Umbilical cord (tissue), 2 donors: ENCODE measurements around the gene BMP7. TPM values are rescaled to one million over a fixed set of nuclear protein-coding genes. Genes with fewer than 3 reads are reported as not detected.
"Not testable (repeated sequence)": the region's sequence is repeated elsewhere in the genome, so short reads cannot be mapped to it uniquely, and the experiment has no call there.

ENCODE experiments used
- DNase-seq: peaks from one replicate; pipeline ENCODE4 v3.0.0-alpha.2; 2015; ENCODE audit warnings: low spot score
- total RNA-seq: library from RNA; depleted of rRNA; stranded (reverse); fragments of >200 nt; gene quantifications from one replicate; pipeline ENCODE4 v1.2.3, GENCODE V29; 2014; ENCODE audit warnings: low replicate concordance; ENCODE audit not compliant: insufficient read depth

The BMP7 gene
- total RNA-seq, 1 donor from 2014 or later = 17.1 TPM

DNA sequence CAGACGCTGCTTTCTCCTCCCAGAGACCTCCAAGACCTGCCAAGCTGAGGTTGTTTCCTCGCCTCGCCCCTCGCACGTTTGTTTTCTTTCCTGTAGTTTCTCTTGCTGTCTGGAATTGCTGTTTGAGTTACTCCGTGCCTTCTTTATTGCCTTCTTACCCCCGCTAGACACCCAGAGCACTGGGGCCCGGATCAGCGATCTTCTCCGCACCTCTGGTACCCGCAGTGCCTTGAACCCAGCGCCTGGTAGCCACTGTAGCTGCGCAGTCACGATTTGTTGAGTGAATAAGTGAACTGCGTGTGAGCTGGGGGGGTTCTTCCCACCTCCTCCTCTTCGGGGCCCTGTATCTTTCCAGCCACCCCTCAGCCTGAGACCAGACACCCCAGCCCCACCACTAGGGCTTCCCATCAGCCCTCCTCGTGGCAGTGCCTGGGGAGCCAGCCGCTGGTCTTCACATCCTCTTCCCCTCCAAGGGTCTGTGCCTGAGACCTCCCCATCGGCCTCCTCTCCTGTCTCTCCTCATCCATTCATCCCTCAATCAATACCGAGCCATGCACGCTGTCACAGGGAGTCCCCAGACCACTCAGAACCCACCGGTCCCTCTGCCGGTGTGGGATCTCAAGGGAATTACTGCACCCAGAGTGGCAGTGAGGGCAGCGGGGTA is 849 bp upstream of the BMP7 start:
- no peak for DNase-seq

DNA sequence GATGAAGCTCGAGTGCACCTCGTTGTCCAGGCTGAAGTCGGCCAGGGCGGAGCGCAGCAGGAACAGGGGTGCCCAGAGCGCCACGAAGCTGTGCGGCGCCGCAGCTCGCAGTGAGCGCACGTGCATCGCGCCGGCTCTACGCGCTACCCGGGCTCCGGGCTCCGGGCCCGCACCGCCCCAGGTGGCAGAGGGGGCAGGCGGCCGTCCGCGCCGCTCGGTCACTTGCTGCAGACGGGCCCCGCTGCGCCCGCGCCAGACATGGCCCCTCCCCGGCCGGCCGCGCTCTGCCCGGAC is 497 bp downstream of the BMP7 start:
- DNase-seq = no peak

DNA sequence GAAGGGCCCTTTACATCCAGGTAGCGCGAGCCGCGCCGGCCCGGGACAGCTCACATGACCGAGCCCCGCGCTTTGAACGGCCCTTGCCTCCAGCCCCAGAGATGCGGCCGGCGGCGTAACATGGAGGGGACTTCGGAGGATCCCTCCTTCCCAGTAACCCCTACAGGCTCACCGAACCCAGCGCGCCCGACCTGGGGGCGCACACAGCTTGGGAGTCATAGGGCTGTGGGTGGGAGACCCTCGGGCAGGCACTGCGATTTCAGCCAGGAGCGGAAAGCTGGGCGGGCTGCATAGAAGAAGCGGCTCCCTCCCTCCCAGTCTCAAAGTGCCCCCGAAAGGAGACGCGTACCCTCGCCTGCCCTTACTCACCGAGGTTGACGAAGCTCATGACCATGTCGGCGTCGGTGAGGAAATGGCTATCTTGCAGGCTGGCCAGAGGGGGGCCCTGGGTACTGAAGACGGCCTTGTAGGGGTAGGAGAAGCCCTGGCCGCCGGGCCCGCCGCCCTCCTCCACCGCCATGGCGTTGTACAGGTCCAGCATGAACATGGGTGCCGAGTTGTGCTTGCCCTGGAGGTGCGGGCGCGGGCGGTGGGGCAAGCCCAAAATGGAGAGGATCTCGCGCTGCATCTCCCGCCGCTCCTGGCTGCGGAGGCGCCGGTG is 975 bp downstream of the BMP7 start:
- DNase-seq = no peak

DNA sequence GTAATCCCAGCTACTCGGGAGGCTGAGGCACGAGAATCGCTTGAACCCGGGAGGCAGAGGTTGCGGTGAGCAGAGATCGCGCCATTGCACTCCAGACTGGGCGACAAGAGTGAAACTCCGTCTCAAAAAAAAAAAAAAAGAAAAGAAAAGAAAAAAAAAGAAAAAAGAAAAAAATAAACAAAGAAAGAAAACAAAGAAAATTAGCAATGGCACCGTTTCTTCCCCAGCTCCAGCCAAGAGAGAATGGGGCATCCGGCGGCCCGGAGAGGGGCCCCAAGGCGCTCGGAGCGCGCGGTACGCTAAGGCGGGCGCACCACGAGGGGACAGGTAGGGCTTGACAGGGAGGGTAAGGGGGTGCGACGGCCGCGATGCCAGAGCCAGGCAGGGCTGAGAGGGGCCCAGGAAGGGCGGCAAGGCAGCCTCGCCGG is 1.5 kb downstream of the BMP7 start:
- not testable (repeated sequence) for DNase-seq

GRCh38 chr20:57263801-57264792 is 2.3 kb downstream of the BMP7 start:
- no peak for DNase-seq

DNA sequence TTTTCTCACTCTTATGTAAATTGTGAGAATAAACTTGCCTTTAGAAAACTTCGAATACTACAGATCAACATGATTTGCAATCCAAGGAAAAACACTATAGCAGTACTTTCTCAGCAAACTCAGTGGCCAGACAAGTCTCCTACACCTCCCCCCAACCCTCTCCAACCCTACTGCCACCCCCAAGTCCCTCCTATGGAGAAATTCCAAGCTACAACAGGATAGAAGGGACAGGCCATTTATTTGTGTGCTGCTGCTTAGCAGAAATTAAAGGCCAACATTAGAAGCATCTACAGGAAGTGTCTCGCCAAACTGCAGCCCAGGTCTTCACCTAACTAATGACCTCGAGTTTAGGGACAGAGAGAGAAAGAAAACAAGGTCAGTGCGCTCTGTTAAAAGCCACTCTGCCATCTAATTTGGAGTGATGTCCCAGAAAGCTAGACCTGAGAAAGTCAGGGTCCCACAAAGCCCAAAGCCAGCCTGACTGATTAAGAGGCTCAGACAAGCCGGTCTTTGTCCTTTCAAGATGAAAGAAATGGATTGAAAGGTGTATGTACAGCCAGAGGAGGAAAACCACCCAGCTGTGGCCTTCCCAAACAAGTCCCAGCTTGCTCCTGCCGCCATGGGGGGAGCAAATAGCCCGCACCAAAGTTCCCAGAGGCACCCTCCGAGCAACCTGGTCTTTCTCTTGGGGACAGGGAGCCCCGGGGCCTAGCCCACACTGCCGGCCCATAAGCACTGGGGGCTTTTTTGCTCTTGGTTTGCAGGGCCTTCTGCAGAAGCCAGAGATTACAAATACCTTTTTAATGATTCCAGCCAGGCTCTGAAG is 3.4 kb downstream of the BMP7 start:
- no peak for DNase-seq

DNA sequence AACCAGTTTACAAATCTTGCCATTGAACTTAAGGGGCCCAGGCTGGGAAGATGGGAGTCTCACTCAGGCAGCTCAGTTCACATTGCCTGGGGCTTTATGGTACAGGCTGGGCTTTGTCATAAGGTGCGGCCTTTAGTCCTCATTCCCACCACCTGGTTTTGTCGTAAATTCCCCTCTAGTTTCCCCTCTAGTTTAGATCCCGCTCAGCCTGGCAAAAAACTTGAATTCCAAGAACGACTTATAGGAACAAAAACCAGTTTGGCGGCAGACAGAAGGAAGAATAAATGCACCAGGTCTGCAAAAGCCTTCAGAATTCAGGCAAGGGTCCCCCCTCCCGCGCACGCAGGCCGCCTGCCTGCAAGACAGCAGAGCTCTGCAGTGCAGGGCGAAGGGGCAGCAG is 4.1 kb downstream of the BMP7 start:
- DNase-seq = no peak

DNA sequence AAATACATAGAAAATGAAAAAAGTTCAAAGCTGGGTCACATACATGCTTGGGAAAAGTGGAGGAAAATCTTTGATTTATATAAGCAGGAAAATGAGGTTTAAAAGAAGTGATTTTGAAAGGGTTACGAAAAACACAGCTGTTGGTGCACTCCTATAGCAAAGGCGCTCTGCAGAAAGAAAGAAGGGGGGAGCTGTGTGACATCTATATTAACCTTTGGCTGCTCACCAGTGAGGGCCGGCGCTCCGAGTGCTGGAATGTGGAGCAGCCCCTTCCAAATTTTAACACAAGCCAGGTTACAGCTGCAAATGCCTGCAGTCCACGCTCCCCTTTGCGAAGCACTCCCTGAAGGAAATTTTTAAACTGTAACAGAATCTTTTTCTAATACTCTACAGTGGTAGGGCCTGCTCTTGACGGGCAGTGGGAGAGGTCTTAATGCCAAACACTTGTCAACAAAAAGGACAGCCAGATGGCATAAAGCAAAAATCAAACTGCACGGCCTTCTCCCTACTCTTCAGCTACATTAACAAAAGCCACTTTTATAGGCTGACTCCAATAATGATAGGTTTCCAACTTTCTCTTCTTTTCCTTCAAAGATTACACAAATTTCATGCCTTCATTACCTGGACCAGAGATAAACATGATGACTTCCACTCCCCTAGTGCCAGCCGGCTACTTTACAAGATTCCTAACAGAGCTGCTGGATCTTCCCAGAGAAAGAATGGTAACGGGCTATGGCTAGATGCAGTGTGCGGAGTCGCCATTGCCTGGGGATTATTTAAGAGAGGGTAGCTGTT is 4.8 kb downstream of the BMP7 start:
- DNase-seq = no peak

- DNase-seq = no peak
These were observed 5.5 kb downstream of the BMP7 start for GRCh38 chr20:57260934-57261333.

DNA sequence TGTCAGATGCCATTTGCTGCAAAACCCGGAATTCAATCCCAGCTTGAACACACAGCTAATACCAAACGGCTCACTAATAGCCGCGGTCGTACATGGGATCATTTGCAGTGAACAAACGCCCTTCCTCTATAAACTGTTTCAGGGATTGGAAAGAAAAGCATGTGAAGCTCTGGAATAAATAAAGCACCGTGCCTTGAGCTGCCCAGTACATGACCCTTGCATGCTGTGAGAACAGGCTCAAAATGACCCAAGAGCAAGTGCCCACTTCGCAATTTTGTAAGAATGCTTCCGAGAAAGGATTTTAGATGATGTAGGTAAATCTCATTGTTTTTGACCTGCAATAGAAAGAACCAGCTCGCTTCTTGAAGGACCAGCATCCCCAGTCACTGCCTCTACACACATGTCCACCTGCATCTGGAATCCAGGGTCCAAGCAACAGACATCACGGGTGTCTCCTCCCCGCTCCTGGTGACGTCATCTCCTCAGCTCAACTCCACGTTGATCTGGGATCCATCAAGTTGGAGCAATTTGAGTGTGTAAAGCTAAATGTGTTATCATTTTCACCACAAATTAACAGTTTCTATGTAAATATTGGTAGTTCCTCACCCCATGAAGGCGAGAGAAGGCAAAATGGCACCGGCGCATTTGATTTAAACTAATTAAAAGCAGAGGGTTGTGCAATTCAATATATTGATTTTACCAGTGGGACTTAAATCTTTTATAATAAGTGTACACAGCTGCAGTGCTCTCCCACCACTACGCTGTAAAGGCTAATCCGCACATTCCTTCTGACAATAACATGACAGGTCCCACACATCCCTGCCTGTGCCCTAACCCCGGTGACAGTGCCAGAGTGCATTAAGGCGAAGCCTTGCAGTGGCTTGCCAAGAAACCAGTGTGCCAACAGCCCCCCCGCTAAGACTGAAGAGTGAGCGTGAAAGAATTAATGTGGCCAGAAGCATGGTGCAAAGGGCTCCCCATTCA is 6.2 kb downstream of the BMP7 start:
- DNase-seq = no peak

GRCh38 chr20:57259121-57259937 is 7.1 kb downstream of the BMP7 start:
- DNase-seq = no peak

- DNase-seq = no peak
These were observed 8.6 kb downstream of the BMP7 start for GRCh38 chr20:57257701-57258453.

DNA sequence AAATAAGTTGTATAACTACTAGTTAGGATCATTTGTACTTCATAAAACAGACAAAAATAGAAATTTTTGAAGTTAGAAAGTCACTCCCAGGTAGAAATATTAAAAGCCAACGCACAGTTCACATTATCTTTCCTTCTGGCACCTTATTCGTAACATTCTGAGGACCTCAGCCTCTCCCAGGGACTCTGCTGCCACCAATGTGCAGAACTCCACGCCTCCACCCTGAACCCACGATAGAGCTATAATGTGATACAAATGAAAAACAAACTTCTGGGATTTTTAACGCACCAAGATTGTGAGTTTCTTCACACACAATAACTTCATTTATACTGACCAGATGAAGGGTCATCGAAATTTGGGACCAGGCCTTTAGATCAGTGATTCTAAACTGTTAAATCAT is 9.5 kb downstream of the BMP7 start:
- no peak for DNase-seq

- DNase-seq = no peak
These were observed 10.2 kb downstream of the BMP7 start for GRCh38 chr20:57256205-57256604.

DNA sequence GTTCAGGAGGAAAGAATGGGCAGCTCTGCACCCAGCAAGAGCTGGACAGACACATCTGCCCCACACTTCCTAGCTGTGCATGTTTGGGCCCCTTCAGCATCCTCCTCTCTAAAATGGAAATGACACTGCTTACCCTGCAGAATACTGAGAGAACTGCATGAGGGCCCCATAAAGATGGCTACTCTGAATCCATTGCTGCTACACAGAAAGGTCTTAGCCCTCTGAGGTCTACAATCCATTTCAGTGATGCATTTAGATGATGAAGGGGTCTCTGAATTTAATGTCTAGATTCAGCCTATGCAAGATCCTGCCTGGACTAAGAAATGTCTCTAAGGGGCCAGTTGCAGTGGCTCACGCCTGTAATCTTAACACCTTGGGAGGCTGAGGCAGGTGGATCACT is 11.3 kb downstream of the BMP7 start:
- no peak for DNase-seq

DNA sequence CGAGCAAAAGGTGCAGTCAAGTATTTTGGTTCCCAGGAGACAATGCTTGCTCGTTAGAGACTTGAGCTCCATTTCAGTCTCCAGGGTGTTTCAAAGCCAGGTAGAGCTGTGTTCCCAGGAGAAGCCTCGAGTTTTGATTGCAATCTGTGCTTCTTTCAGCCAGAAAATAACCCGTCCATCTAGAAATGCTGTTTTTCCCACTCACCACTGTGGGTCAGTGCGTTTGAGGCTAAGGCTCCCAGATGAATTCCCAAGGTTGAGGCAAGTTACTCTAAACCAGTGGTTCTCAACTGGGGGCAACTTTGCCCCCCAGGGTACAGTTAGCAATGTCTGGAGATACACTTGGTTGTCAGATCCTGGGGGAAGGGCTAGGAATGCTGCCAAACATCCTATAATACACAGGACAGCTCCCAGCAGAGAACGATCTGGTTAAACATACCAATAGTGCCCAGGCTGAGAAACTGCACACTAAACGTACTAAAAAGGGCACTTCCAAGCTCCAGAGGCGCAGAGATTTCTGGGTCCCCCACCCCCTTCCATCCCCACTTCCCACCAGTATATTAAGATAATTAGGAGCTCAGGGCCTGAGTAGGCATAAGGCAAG is 13.8 kb downstream of the BMP7 start:
- no peak for DNase-seq

DNA sequence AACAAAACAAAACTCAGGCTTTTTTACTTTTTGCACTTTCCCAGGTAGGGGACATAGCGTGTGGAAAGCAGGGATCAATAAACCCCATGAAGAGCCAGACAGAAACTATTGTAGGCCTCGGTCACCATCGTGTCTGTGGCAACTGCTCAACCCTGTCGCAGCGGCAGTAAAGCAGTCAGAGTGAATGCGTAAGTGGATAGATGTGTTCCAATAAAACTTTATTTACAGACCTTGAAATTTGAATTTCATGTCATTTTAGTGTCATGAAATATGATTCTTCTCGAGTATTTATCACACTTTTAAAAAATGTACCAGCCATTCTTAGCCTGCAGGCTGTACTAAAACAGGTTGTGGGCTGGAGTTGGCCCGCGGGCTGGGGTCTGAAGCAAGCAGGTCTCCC is 14.5 kb downstream of the BMP7 start:
- DNase-seq = no peak

DNA sequence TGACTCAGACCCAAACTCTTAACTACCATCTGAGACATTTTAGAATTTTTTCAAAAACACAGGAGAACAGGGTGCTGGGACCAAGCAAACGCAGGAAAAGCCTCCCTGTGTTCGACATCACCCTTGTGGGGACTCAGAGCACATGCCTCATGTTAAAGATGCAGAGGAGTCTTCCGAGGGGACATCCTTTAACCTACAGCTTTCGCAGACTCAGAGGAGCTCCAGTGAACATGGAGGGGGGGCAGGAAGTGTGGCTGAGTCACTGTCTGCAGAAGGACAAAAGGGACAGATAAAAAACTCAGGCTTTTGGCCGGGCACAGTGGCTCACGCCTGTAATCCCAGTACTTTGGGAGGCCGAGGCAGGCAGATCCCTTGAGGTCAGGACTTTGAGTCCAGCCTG is 15.1 kb downstream of the BMP7 start:
- no peak for DNase-seq
